CD4-positive, alpha-beta T cell (primary cell): ENCODE data around the gene PI4KB. TPM values are rescaled to one million over a fixed set of nuclear protein-coding genes. Genes with fewer than 3 reads are reported as not detected.

ENCODE experiments used
- ATAC-seq: fragments of 200-7000 bp; cut with Tn5 transposase; one replicate; pipeline ENCODE4 v1.10.0; 2022; ENCODE audit warnings: mild to moderate bottlenecking; ENCODE audit not compliant: poor library complexity
- CTCF ChIA-PET: fragments of 350-600 bp; sonication (Branson Sonifier 250); formaldehyde crosslinking; loops from one replicate; lab custom pipeline; 2021; ENCODE audit warnings: antibody characterized with exemption, inconsistent platforms; lab: Charles Lee
- POLR2A ChIA-PET: fragments of 350-600 bp; sonication (Branson Sonifier 250); formaldehyde crosslinking; loops from one replicate; lab custom pipeline; 2021; ENCODE audit warnings: antibody characterized with exemption, inconsistent platforms; lab: Charles Lee
- DNase-seq, 14 experiments: peaks; one replicate each; pipeline ENCODE4 v3.0.0-alpha.2; 2013 to 2020; ENCODE audit warnings: mixed read lengths in 2 of 14
- H3K27ac ChIP-seq, 2 donors: one replicate each; pipeline versions ENCODE4 v1.5.1 to v1.7.0; 2013; ENCODE audit warnings: low read length in 2 of 2, low read depth in 1 of 2, mild to moderate bottlenecking in 1 of 2
- H3K27me3 ChIP-seq, 2 experiments: 1 replicate in 1 of 2; 2 replicates in 1 of 2; pipeline versions ENCODE4 v1.6.1 to v1.7.0; 2013; ENCODE audit warnings: low read length in 2 of 2, control low read depth in 1 of 2, mild to moderate bottlenecking in 1 of 2, moderate library complexity in 1 of 2; ENCODE audit not compliant: insufficient read depth in 2 of 2, control insufficient read depth in 1 of 2
- H3K36me3 ChIP-seq: one replicate; pipeline ENCODE4 v1.6.1; 2013; ENCODE audit warnings: low read length, control low read depth; ENCODE audit not compliant: insufficient read depth
- H3K4me1 ChIP-seq: one replicate; pipeline ENCODE4 v1.6.1; 2013; ENCODE audit warnings: low read length, control low read depth; ENCODE audit not compliant: insufficient read depth
- H3K4me3 ChIP-seq: one replicate; pipeline ENCODE4 v1.5.1; 2013; ENCODE audit warnings: mild to moderate bottlenecking, low read length, moderate library complexity
- H3K9me3 ChIP-seq, 2 experiments: 1 replicate in 1 of 2; 2 replicates in 1 of 2; pipeline versions ENCODE4 v1.6.1 to v1.7.0; 2013; ENCODE audit warnings: low read length in 2 of 2, mild to moderate bottlenecking in 2 of 2, control low read depth in 1 of 2, moderate library complexity in 1 of 2; ENCODE audit not compliant: control insufficient read depth in 1 of 2, insufficient read depth in 1 of 2
- H3K27ac Mint-ChIP-seq: one replicate; pipeline ENCODE4 v1.8.0; 2020; ENCODE audit warnings: mixed read lengths
- H3K27me3 Mint-ChIP-seq: one replicate; pipeline ENCODE4 v1.8.0; 2021; ENCODE audit warnings: mixed read lengths
- H3K36me3 Mint-ChIP-seq: one replicate; pipeline ENCODE4 v1.8.0; 2021; ENCODE audit warnings: low read depth, mixed read lengths
- H3K4me1 Mint-ChIP-seq: one replicate; pipeline ENCODE4 v1.8.0; 2021; ENCODE audit warnings: low read depth, mixed read lengths
- H3K4me3 Mint-ChIP-seq: one replicate; pipeline ENCODE4 v1.8.0; 2020; ENCODE audit warnings: mild to moderate bottlenecking, mixed read lengths
- H3K9me3 Mint-ChIP-seq: one replicate; pipeline ENCODE4 v1.8.0; 2020; ENCODE audit warnings: mixed read lengths
- intact Hi-C, 2 experiments: fragments of 100-400 bp; cut with DNase I in 1 of 2; cut with micrococcal nuclease in 1 of 2; formaldehyde crosslinking; loops; one replicate each; pipeline versions ENCODE4 v1.15.1 to v1.9.0; 2023 to 2025; cut with DNase I, micrococcal nuclease
- total RNA-seq, 174 experiments: library from RNA in 2 of 174; stranded (reverse) in 2 of 174; gene quantifications; one replicate each; pipeline ENCODE4 v1.2.3 and lab custom pipeline; 2021 to 2026
- TF ChIP-seq, protein P1 (sequence below): fragments of 200-600 bp; IDR thresholded peaks from one replicate; pipeline ENCODE4 v1.8.0; 2022; ENCODE audit warnings: antibody characterized with exemption, mild to moderate bottlenecking

The PI4KB gene
- total RNA-seq, 2 experiments from 2014 or later, result 50.2 to 51.0 TPM

DNA sequence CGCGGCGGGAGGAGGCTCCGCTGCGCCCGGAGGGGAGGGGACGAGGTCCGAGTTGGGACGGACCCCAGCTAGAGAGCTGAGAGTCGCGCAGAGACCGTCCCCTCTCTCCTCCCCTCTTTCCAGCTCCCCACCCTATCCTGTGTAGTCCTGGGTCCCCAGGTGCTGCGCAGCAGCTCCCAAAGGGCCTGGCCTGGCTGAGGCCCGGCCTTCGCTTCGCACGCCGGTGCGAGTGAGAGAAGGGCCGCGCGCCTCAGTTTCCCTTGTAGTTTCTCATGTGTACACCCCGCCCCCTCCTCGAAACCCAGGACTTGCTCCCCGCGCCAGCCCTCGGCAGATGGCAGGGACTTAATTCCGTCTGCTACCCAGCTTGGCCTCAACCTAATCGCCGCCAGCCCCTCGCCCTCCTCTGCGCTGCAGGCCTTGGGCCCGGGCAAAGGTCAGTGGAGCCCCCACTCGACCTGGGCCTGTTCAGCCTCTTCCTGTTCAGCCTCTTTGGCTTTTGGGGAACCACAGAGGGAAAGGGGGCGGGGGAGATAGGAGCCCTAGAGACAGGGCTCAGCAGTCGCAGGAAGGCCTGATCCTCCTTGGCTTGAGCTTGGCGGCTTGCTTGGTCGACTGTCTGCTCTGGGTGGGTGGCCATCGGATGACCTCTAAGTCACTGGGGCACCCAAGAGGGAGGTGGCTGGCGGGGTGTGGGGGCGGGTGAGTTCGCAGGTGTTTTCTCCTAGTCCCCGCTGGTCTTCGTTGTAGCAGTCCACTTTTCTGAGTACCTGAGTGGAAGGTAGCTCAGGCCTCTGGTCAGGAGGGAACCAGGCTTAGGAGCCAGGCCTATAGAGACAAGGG lies 44.1 kb downstream of the PI4KB start:
- Histone ChIP-seq H3K4me1 (peaks cover 44% of the 10 kb centered on the region), H3K27me3 (no peaks in the 10 kb centered on the region), H3K36me3 (peaks cover 28% of the 10 kb centered on the region), H3K27ac (peak overlapping the region; percentile 92 to 95), H3K9me3 (no peaks in the 10 kb centered on the region), H3K4me3 (peak overlapping the region; percentile 64)
- Mint-ChIP-seq H3K9me3 (no peaks in the 10 kb centered on the region), H3K36me3 (peaks cover 42% of the 10 kb centered on the region), H3K4me1 (peaks cover 42% of the 10 kb centered on the region), H3K4me3 (peak overlapping the region; percentile 97), H3K27me3 (no peaks in the 10 kb centered on the region), H3K27ac (peak overlapping the region; percentile 93)
- peak in 7 of 14 experiments; percentile 15 to 61 (median 23) for DNase-seq
- CTCF ChIA-PET, result interaction anchor here (1.4 to 2.2 kb wide), 3 partner anchors 18 to 57 kb away, joined by 4 to 16 read pairs (median 7); partner anchors contain the start of gene PI4KB
- POLR2A ChIA-PET, result interaction anchor here (0.8 to 3.4 kb wide), 8 partner anchors 10 to 919 kb away, joined by 3 to 54 read pairs (median 4); partner anchors contain the start of genes PI4KB, PSMB4, PSMD4 and RPRD2
- intact Hi-C loops, result loop anchor here (2.0 to 5.0 kb wide), 3 partner anchors 44 to 114 kb away; partner anchors contain the start of genes PI4KB (in 1 of the 2) and PSMB4 (in 1 of the 2)
- no peak for ATAC-seq
- TF ChIP-seq, protein P1, sequence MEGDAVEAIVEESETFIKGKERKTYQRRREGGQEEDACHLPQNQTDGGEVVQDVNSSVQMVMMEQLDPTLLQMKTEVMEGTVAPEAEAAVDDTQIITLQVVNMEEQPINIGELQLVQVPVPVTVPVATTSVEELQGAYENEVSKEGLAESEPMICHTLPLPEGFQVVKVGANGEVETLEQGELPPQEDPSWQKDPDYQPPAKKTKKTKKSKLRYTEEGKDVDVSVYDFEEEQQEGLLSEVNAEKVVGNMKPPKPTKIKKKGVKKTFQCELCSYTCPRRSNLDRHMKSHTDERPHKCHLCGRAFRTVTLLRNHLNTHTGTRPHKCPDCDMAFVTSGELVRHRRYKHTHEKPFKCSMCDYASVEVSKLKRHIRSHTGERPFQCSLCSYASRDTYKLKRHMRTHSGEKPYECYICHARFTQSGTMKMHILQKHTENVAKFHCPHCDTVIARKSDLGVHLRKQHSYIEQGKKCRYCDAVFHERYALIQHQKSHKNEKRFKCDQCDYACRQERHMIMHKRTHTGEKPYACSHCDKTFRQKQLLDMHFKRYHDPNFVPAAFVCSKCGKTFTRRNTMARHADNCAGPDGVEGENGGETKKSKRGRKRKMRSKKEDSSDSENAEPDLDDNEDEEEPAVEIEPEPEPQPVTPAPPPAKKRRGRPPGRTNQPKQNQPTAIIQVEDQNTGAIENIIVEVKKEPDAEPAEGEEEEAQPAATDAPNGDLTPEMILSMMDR, result no peak

DNA sequence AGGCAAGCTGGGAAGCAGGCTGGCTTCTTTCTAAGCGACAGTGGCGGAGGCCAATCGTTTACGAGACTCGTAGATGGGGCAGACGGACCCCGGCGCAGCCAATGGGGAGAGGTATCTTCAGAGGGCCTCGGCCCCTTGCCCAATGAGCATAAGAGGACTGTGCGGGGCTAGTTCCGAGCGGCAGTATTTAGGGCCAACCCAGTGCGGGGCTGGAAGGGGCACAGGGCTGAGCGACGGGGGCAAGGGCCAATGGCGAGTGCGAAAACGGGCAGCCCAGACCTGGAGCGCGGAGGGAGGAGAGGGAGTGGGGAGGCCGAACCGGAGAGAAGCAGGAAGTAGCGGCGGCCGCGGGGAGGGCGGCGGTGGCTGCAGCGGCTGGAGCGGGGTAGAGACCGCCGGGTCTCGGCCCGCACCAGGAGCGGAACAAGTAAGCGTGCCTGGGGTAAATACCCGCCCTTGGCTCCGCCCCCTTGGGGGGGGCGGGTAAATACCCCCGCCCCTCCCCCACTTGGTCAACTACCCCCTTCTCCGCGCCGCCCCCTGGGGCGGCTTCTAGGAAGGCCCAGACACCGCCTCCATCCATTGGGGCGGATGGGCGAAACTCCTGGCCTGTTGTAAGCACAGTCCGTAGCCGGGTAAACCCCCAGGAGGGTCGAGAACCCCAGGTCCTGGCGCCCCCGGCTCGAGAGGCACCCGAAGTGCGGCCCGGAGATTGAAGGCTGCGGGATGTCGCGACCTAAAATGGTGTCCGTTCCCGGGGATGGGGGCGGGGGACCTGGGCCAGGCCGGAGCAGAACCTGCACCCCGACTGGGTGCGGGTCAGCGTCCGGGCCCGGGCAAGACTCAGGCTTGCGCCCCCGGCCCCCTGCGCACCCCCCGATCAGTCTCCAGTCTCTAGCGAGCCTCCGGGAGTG lies 45.0 kb downstream of the PI4KB start, which contains the start of gene ZNF687:
TSS of gene ZNF687 (plus strand) at position 331 of the 914 bp plus-strand sequence. CDS start 3,993 bp downstream, outside the sequence.
- H3K4me1 Mint-ChIP-seq, result peaks cover 42% of the 10 kb centered on the region
- Histone ChIP-seq H3K4me3 (peak within 1 kb of the TSS; percentile 64), H3K4me1 (peaks cover 38% of the 10 kb centered on the region), H3K27ac (peak within 1 kb of the TSS; percentile 92 to 95), H3K9me3 (no peaks in the 10 kb centered on the region), H3K27me3 (no peaks in the 10 kb centered on the region), H3K36me3 (peaks cover 19% of the 10 kb centered on the region)
- ChIA-PET POLR2A (interaction anchor here (0.5 to 3.4 kb wide), 36 partner anchors 10 to 718 kb away, joined by 3 to 54 read pairs (median 4); partner anchors contain the start of genes C1orf56, ENSA, LYSMD1 and MCL1), CTCF (interaction anchor here (0.8 to 2.2 kb wide), 10 partner anchors 15 to 118 kb away, joined by 3 to 21 read pairs (median 6); partner anchors contain the start of genes PSMB4, PSMD4 and VPS72)
- H3K36me3 Mint-ChIP-seq, result peaks cover 42% of the 10 kb centered on the region
- H3K27ac Mint-ChIP-seq, result peak within 1 kb of the TSS; percentile 93
- H3K27me3 Mint-ChIP-seq, result no peaks in the 10 kb centered on the region
- H3K9me3 Mint-ChIP-seq, result no peaks in the 10 kb centered on the region
- DNase-seq (peak; percentile 94 to 100 (median 97)), ATAC-seq (peak; percentile 85)
- TF ChIP-seq, protein P1, result no peak
- H3K4me3 Mint-ChIP-seq, result peak within 1 kb of the TSS; percentile 98
- intact Hi-C loops, result loop anchor here (1.0 to 5.0 kb wide), 8 partner anchors 28 to 229 kb away; partner anchors contain the start of genes PI4KB (in 2 of the 2), PSMB4 (in 2 of the 2), CGN (in 1 of the 2) and PSMD4 (in 1 of the 2)
